Neural cell (in vitro differentiated cells): Measurements from ENCODE around the gene MAT2B. TPM values are rescaled to one million over a fixed set of nuclear protein-coding genes. Genes with fewer than 3 reads are reported as not detected.

Experiments
- H2AFZ ChIP-seq: fragments of 200-600, 300-800 bp; sonication (generic), shearing (Covaris generic); 2 replicates; pipeline ENCODE4 v1.6.0; 2014; ENCODE audit warnings: low read depth, mild to moderate bottlenecking, antibody characterized with exemption, low read length, moderate library complexity
- H3F3A ChIP-seq: fragments of 200-600 bp; shearing (Covaris generic); 2 replicates; pipeline ENCODE4 v1.6.1; 2016; ENCODE audit warnings: mild to moderate bottlenecking, moderate library complexity, mixed read lengths, antibody characterized with exemption, low read length; ENCODE audit not compliant: insufficient read depth, poor library complexity, severe bottlenecking
- H3K27ac ChIP-seq: fragments of 200-600, 300-800 bp; sonication (generic), shearing (Covaris generic); 2 replicates; pipeline ENCODE4 v1.5.1; 2014; ENCODE audit warnings: mild to moderate bottlenecking, low read length, moderate library complexity
- H3K27me3 ChIP-seq: fragments of 300-800, 200-600 bp; sonication (generic), shearing (Covaris generic); 2 replicates; pipeline ENCODE4 v1.6.0; 2014; ENCODE audit warnings: mild to moderate bottlenecking, low read depth, low read length, moderate library complexity; ENCODE audit not compliant: insufficient read depth
- H3K36me3 ChIP-seq: fragments of 300-800, 200-600 bp; sonication (generic), shearing (Covaris generic); 2 replicates; pipeline ENCODE4 v1.5.1; 2014; ENCODE audit warnings: mild to moderate bottlenecking, antibody characterized with exemption, low read length, moderate library complexity; ENCODE audit not compliant: insufficient read depth
- H3K4me2 ChIP-seq: fragments of 300-800, 200-600 bp; sonication (generic), shearing (Covaris generic); 2 replicates; pipeline ENCODE4 v1.6.0; 2014; ENCODE audit warnings: mild to moderate bottlenecking, low read length
- H3K4me3 ChIP-seq: fragments of 300-800, 200-600 bp; sonication (generic), shearing (Covaris generic); 2 replicates; pipeline ENCODE4 v1.5.1; 2014; ENCODE audit warnings: mild to moderate bottlenecking, low read length, moderate library complexity
- H3K79me2 ChIP-seq: fragments of 200-600 bp; shearing (Covaris generic); replicated peaks from 2 replicates; pipeline ENCODE4 v1.6.0; 2014; ENCODE audit warnings: mild to moderate bottlenecking, low read length, moderate library complexity; ENCODE audit not compliant: insufficient read depth
- H3K9ac ChIP-seq: fragments of 300-800, 200-600 bp; sonication (generic), shearing (Covaris generic); 2 replicates; pipeline ENCODE4 v1.6.1; 2016; ENCODE audit warnings: mild to moderate bottlenecking, low read length, mixed read lengths
- H3K9me2 ChIP-seq: fragments of 200-600 bp; shearing (Covaris generic); 2 replicates; pipeline ENCODE4 v1.6.1; 2016; ENCODE audit warnings: mild to moderate bottlenecking, low read length, mixed read lengths; ENCODE audit not compliant: insufficient read depth
- H3K9me3 ChIP-seq: fragments of 200-600, 300-800 bp; sonication (generic), shearing (Covaris generic); 2 replicates; pipeline ENCODE4 v1.6.1; 2016; ENCODE audit warnings: mild to moderate bottlenecking, mixed run types, low read length, moderate library complexity, mixed read lengths
- H4K20me1 ChIP-seq: fragments of 200-600 bp; shearing (Covaris generic); 2 replicates; pipeline ENCODE4 v1.6.1; 2016; ENCODE audit warnings: mild to moderate bottlenecking, mixed run types; ENCODE audit not compliant: insufficient read depth
- EP300 ChIP-seq: fragments of 450-650 bp; conservative IDR thresholded peaks from 2 replicates; pipeline ENCODE4 v1.6.1; 2014; ENCODE audit warnings: antibody characterized with exemption, mild to moderate bottlenecking, moderate library complexity; ENCODE audit not compliant: poor library complexity, severe bottlenecking
- EZH2 ChIP-seq: fragments of 200-600, 300-800 bp; shearing (Covaris generic), sonication (generic); IDR thresholded peaks from 2 replicates; pipeline ENCODE4 v1.6.1; 2014; ENCODE audit warnings: antibody characterized with exemption, low read length, borderline replicate concordance, mild to moderate bottlenecking; ENCODE audit not compliant: insufficient read depth, poor library complexity, severe bottlenecking
- MXI1 ChIP-seq: fragments of 450-650 bp; conservative IDR thresholded peaks from 2 replicates; pipeline ENCODE4 v1.6.1; 2014; ENCODE audit warnings: antibody characterized with exemption, mild to moderate bottlenecking; ENCODE audit not compliant: poor library complexity, severe bottlenecking
- POLR2AphosphoS5 ChIP-seq: IDR thresholded peaks from 2 replicates; pipeline ENCODE4 v1.6.1; 2012
- RAD21 ChIP-seq: fragments of 450-650 bp; conservative IDR thresholded peaks from 2 replicates; pipeline ENCODE4 v1.6.1; 2014; ENCODE audit warnings: antibody characterized with exemption, mild to moderate bottlenecking, moderate library complexity
- SMC3 ChIP-seq: fragments of 450-650 bp; conservative IDR thresholded peaks from 2 replicates; pipeline ENCODE4 v1.6.1; 2014; ENCODE audit warnings: antibody characterized with exemption, mild to moderate bottlenecking, moderate library complexity; ENCODE audit not compliant: poor library complexity
- TAF1 ChIP-seq: IDR thresholded peaks from 2 replicates; pipeline ENCODE4 v1.6.1; 2012; ENCODE audit warnings: low read depth
- polyA plus RNA-seq: library from polyadenylated mRNA; depleted of rRNA; stranded (reverse); fragments of >200 nt; gene quantifications from 2 replicates; pipeline ENCODE4 v1.2.3, GENCODE V29; 2014
- TF ChIP-seq, protein P1 (sequence below): fragments of 450-650 bp; IDR thresholded peaks from 2 replicates; pipeline ENCODE4 v1.5.1; 2014; ENCODE audit warnings: antibody characterized with exemption, mild to moderate bottlenecking, moderate library complexity; ENCODE audit not compliant: poor library complexity, severe bottlenecking
- TF ChIP-seq, protein P2 (sequence below): IDR thresholded peaks from 2 replicates; pipeline ENCODE4 v1.6.1; 2012; ENCODE audit warnings: borderline replicate concordance

MAT2B gene
- polyA plus RNA-seq, 1 donor from 2014 or later, result 31.8 TPM

DNA sequence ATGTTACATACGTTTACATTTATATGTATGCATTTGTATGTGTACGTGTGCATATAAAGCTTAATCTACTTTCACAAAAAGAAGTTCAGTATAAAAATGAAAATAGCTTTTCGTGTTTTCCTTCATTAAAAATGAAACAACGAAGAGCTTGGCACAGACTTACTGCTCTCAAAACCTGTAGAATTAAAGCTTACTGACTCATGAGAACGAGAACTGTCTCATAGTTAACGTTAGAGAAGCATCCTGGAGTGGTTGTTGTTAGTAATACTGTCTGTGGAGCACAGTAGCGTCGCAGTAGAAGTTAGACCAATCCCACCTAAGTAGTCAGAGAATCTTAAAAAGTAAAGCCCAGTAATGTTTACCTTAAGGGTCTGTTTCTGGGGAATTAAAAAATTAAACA, 1.3 kb downstream of the MAT2B start:
- Histone ChIP-seq H3K4me3 (peak overlapping the region; percentile 67), H3K9me3 (no peaks in the 10 kb centered on the region), H3K9ac (peak overlapping the region; percentile 76), H3K9me2 (no peaks in the 10 kb centered on the region), H3K4me2 (peak overlapping the region; percentile 81), H3K27ac (no peak overlapping the region), H3K79me2 (peaks cover 56% of the 10 kb centered on the region), H3K27me3 (no peaks in the 10 kb centered on the region), H4K20me1 (no peaks in the 10 kb centered on the region), H3K36me3 (peaks cover under 1% of the 10 kb centered on the region), H2AFZ (no peak overlapping the region), H3F3A (no peaks in the 10 kb centered on the region)
- no peak for TF ChIP-seq TAF1
- no peak for TF ChIP-seq RAD21
- no peak for TF ChIP-seq EZH2
- TF ChIP-seq, protein P1, sequence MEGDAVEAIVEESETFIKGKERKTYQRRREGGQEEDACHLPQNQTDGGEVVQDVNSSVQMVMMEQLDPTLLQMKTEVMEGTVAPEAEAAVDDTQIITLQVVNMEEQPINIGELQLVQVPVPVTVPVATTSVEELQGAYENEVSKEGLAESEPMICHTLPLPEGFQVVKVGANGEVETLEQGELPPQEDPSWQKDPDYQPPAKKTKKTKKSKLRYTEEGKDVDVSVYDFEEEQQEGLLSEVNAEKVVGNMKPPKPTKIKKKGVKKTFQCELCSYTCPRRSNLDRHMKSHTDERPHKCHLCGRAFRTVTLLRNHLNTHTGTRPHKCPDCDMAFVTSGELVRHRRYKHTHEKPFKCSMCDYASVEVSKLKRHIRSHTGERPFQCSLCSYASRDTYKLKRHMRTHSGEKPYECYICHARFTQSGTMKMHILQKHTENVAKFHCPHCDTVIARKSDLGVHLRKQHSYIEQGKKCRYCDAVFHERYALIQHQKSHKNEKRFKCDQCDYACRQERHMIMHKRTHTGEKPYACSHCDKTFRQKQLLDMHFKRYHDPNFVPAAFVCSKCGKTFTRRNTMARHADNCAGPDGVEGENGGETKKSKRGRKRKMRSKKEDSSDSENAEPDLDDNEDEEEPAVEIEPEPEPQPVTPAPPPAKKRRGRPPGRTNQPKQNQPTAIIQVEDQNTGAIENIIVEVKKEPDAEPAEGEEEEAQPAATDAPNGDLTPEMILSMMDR, result no peak
- no peak for TF ChIP-seq SMC3
- no peak for TF ChIP-seq POLR2AphosphoS5
- no peak for TF ChIP-seq MXI1
- TF ChIP-seq, protein P2, sequence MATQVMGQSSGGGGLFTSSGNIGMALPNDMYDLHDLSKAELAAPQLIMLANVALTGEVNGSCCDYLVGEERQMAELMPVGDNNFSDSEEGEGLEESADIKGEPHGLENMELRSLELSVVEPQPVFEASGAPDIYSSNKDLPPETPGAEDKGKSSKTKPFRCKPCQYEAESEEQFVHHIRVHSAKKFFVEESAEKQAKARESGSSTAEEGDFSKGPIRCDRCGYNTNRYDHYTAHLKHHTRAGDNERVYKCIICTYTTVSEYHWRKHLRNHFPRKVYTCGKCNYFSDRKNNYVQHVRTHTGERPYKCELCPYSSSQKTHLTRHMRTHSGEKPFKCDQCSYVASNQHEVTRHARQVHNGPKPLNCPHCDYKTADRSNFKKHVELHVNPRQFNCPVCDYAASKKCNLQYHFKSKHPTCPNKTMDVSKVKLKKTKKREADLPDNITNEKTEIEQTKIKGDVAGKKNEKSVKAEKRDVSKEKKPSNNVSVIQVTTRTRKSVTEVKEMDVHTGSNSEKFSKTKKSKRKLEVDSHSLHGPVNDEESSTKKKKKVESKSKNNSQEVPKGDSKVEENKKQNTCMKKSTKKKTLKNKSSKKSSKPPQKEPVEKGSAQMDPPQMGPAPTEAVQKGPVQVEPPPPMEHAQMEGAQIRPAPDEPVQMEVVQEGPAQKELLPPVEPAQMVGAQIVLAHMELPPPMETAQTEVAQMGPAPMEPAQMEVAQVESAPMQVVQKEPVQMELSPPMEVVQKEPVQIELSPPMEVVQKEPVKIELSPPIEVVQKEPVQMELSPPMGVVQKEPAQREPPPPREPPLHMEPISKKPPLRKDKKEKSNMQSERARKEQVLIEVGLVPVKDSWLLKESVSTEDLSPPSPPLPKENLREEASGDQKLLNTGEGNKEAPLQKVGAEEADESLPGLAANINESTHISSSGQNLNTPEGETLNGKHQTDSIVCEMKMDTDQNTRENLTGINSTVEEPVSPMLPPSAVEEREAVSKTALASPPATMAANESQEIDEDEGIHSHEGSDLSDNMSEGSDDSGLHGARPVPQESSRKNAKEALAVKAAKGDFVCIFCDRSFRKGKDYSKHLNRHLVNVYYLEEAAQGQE, result no peak
- TF ChIP-seq EP300, result no peak

DNA sequence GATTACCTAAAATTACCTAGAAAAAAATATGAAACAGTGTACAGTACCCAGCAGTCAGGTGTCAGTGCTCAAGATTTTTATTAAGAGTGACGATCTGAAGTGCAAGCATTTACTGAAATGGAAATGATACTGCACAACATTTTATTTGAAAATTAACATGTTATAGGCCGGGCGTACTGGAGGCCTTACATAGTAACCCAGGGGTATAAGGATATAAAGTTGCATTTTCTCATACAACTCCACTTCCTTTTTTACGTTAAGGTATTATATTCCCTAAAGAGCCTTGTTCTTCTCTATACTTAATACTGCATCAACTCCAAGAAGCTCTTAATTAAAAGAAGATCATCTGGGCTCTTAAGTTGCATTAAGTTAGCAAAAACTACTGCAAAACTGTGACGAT, 3.3 kb downstream of the MAT2B start:
- Histone ChIP-seq H3K27ac (no peak overlapping the region), H3K4me2 (no peak overlapping the region), H3K9ac (no peak overlapping the region), H3K79me2 (peaks cover 72% of the 10 kb centered on the region), H3K9me3 (no peaks in the 10 kb centered on the region), H4K20me1 (no peaks in the 10 kb centered on the region), H2AFZ (no peak overlapping the region), H3K27me3 (no peaks in the 10 kb centered on the region), H3K9me2 (no peaks in the 10 kb centered on the region), H3K4me3 (no peak overlapping the region), H3F3A (no peaks in the 10 kb centered on the region), H3K36me3 (peaks cover 9% of the 10 kb centered on the region)
- TF ChIP-seq, protein P2, result no peak
